SKM-1 (cell line): ENCODE measurements around the gene AP1S3.
"Not testable (repeated sequence)": the region's sequence is repeated elsewhere in the genome, so short reads cannot be mapped to it uniquely, and the experiment has no call there.

Source experiments
- DNase-seq: peaks from one replicate; lab custom pipeline; 2025; ENCODE audit not compliant: unreplicated experiment; lab: John Stamatoyannopoulos, UW

AP1S3 gene

GRCh38 chr2:223762853-223763252, 74.5 kb downstream of the AP1S3 start:
- no peak for DNase-seq

GRCh38 chr2:223761746-223762145, 75.6 kb downstream of the AP1S3 start:
- DNase-seq: not testable (repeated sequence)

- no peak for DNase-seq
These were observed 76.4 kb downstream of the AP1S3 start for GRCh38 chr2:223760838-223761502.

- no peak for DNase-seq
These were observed 77.6 kb downstream of the AP1S3 start for GRCh38 chr2:223759569-223760430.

- DNase-seq: no peak
These were observed 79.1 kb downstream of the AP1S3 start for GRCh38 chr2:223758131-223758840.

- DNase-seq: no peak
These were observed 83.4 kb downstream of the AP1S3 start for GRCh38 chr2:223753940-223754339.

- DNase-seq: no peak
These were observed 86.4 kb downstream of the AP1S3 start for GRCh38 chr2:223751012-223751411.

GRCh38 chr2:223747392-223748042, 89.9 kb downstream of the AP1S3 start:
- DNase-seq: no peak

- no peak for DNase-seq
These were observed 90.8 kb downstream of the AP1S3 start for GRCh38 chr2:223746611-223747010.

- DNase-seq: no peak
These were observed 92.8 kb downstream of the AP1S3 start for GRCh38 chr2:223744580-223744979.

- DNase-seq: no peak
These were observed 96.7 kb downstream of the AP1S3 start for GRCh38 chr2:223740679-223741078.

GRCh38 chr2:223737207-223737606, 100.2 kb downstream of the AP1S3 start:
- DNase-seq: no peak

- DNase-seq: no peak
These were observed 100.9 kb downstream of the AP1S3 start for GRCh38 chr2:223736488-223736887.

GRCh38 chr2:223735659-223736244, 101.6 kb downstream of the AP1S3 start:
- DNase-seq: no peak

- no peak for DNase-seq
These were observed 102.2 kb downstream of the AP1S3 start for GRCh38 chr2:223735035-223735640.

GRCh38 chr2:223734346-223734745, 103.0 kb downstream of the AP1S3 start:
- no peak for DNase-seq

- DNase-seq: no peak
These were observed 105.0 kb downstream of the AP1S3 start for GRCh38 chr2:223732346-223732745.

- no peak for DNase-seq
These were observed 105.9 kb downstream of the AP1S3 start for GRCh38 chr2:223731503-223731902.

GRCh38 chr2:223729781-223730180, 107.6 kb downstream of the AP1S3 start:
- DNase-seq: no peak

GRCh38 chr2:223727562-223727961, 109.8 kb downstream of the AP1S3 start:
- DNase-seq: peak; percentile 85
